NCI-H187 (cell line): ENCODE results near the gene ZDHHC17.

Experiments
- DNase-seq, 2 experiments: peaks; one replicate each; lab custom pipeline; 2025; lab: John Stamatoyannopoulos, UW

The ZDHHC17 gene

GRCh38 chr12:76820888-76821482, 57.1 kb downstream of the ZDHHC17 start:
- no peak for DNase-seq

- no peak for DNase-seq
Observed at GRCh38 chr12:76830436-76830835, 66.5 kb downstream of the ZDHHC17 start.

- DNase-seq: no peak
Observed at GRCh38 chr12:76836633-76837032, 72.7 kb downstream of the ZDHHC17 start.

GRCh38 chr12:76847260-76847659, 83.3 kb downstream of the ZDHHC17 start:
- no peak for DNase-seq

- no peak for DNase-seq
Observed at GRCh38 chr12:76848132-76848531, 84.2 kb downstream of the ZDHHC17 start.

- no peak for DNase-seq
Observed at GRCh38 chr12:76852106-76852505, 88.2 kb downstream of the ZDHHC17 start.

GRCh38 chr12:76855271-76855670, 91.4 kb downstream of the ZDHHC17 start:
- DNase-seq: no peak

GRCh38 chr12:76856018-76856644, 92.2 kb downstream of the ZDHHC17 start:
- DNase-seq: no peak

- DNase-seq: no peak
Observed at GRCh38 chr12:76859611-76860010, 95.7 kb downstream of the ZDHHC17 start.

GRCh38 chr12:76860256-76860655, 96.3 kb downstream of the ZDHHC17 start:
- no peak for DNase-seq

GRCh38 chr12:76863005-76863670, 99.2 kb downstream of the ZDHHC17 start:
- no peak for DNase-seq

- no peak for DNase-seq
Observed at GRCh38 chr12:76863837-76864236, 99.9 kb downstream of the ZDHHC17 start.

- DNase-seq: no peak
Observed at GRCh38 chr12:76864791-76865400, 101.0 kb downstream of the ZDHHC17 start.

- peak; percentile 25 to 35 for DNase-seq
Observed at GRCh38 chr12:76866151-76866567, 102.2 kb downstream of the ZDHHC17 start.

- DNase-seq: peak in 1 of 2 experiments; percentile 12
Observed at GRCh38 chr12:76866726-76867125, 102.8 kb downstream of the ZDHHC17 start.

GRCh38 chr12:76871082-76871481, 107.2 kb downstream of the ZDHHC17 start:
- DNase-seq: no peak

GRCh38 chr12:76871742-76872141, 107.8 kb downstream of the ZDHHC17 start:
- DNase-seq: no peak

- no peak for DNase-seq
Observed at GRCh38 chr12:76872415-76872814, 108.5 kb downstream of the ZDHHC17 start.

- DNase-seq: no peak
Observed at GRCh38 chr12:76874027-76874426, 110.1 kb downstream of the ZDHHC17 start.

GRCh38 chr12:76874491-76875190, 110.7 kb downstream of the ZDHHC17 start:
- no peak for DNase-seq

- DNase-seq: no peak
Observed at GRCh38 chr12:76876696-76877229, 112.8 kb downstream of the ZDHHC17 start.
